ENCODE results near the gene CCDC51. TPM values are rescaled to one million over a fixed set of nuclear protein-coding genes. Genes with fewer than 3 reads are reported as not detected.

The CCDC51 gene
- total and polyA plus RNA-seq, 2 of the 13 experiments (the other 11 are each of a cell fraction or from before 2014, with no cell fraction given), result 18.1 to 29.4 TPM

DNA sequence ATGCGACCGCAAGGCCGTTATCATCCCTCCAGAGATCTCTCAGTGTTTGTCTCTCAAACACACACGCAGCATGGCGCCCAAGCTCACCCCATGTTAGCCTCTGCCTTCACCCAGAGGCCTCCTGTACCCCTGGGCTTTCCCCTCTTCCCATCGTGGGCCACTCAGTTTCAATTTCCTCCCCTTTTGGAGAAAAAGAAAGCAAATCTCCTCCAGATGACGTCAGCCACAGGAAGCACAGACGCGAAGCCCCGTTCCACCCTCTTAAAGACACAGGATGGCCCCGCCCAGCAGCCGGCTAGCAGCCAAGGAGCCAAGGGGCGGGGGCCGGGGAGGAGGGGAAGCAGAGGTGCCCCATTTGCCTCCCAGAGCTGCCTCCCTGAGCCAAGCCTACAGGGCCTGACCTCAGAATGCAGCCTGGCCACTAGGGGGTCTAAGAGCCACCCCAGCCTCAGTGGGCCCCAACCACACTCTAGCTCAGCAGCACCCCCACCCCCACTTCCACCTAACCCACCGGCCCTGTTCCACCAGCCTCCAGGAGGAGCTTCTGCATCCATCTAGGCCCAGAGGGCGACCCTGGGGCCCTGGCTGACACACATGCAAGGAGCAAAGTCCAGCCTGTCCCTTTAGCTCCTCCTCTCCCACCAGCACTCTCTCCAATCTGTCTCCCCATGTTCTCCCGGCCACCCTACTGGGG, 33.2 kb upstream of the CCDC51 start (continued):
- TF ChIP-seq, protein P1, sequence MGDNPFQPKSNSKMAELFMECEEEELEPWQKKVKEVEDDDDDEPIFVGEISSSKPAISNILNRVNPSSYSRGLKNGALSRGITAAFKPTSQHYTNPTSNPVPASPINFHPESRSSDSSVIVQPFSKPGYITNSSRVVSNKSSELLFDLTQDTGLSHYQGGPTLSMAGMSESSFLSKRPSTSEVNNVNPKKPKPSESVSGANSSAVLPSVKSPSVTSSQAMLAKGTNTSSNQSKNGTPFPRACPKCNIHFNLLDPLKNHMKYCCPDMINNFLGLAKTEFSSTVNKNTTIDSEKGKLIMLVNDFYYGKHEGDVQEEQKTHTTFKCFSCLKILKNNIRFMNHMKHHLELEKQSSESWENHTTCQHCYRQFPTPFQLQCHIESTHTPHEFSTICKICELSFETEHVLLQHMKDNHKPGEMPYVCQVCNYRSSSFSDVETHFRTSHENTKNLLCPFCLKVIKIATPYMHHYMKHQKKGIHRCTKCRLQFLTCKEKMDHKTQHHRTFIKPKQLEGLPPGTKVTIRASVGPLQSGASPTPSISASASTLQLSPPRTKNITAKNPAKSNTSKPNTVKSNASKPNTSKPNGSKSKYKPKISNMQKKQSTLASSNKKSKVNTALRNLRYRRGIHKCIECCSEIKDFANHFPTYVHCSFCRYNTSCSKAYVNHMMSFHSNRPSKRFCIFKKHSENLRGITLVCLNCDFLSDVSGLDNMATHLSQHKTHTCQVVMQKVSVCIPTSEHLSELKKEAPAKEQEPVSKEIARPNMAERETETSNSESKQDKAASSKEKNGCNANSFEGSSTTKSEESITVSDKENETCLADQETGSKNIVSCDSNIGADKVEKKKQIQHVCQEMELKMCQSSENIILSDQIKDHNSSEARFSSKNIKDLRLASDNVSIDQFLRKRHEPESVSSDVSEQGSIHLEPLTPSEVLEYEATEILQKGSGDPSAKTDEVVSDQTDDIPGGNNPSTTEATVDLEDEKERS (CRISPR knock-in tag; IDR thresholded peaks at IDR 0.05), result no peak
- peak; percentile 72 for TF ChIP-seq CBFB (CRISPR knock-in tag; IDR thresholded peaks at IDR 0.05)
- TF ChIP-seq ZNF260 (CRISPR knock-in tag; IDR thresholded peaks at IDR 0.05; ENCODE audit: borderline replicate concordance, low read depth), result no peak
- no peak for TF ChIP-seq ZNF703 (CRISPR knock-in tag; IDR thresholded peaks at IDR 0.05; ENCODE audit: borderline replicate concordance)
- TF ChIP-seq STAT5B (CRISPR knock-in tag; IDR thresholded peaks at IDR 0.05), result 0 out of 2 replicates have a peak, but pooled peaks have one; percentile 17
- TF ChIP-seq RARG (CRISPR knock-in tag; IDR thresholded peaks at IDR 0.05; ENCODE audit: low read depth), result no peak
- TF ChIP-seq ZNF329 (CRISPR knock-in tag; IDR thresholded peaks at IDR 0.05; ENCODE audit: low read depth), result no peak; the same call in 1 of the 2 replicates
- peak; percentile 89; the same call in 1 of the 2 replicates for TF ChIP-seq YEATS4 (CRISPR knock-in tag; IDR thresholded peaks at IDR 0.05; ENCODE audit: borderline replicate concordance)
- peak; percentile 96 for TF ChIP-seq HNF4G (IDR thresholded peaks at IDR 0.05; ENCODE audit: borderline replicate concordance, low read depth, low read length)
- TF ChIP-seq HNF4G (CRISPR knock-in tag; IDR thresholded peaks at IDR 0.05; ENCODE audit: borderline replicate concordance, low read depth), result peak; percentile 95
- TF ChIP-seq ZNF225 (CRISPR knock-in tag; IDR thresholded peaks at IDR 0.05), result no peak; the same call in 1 of the 2 replicates
- TF ChIP-seq PPARG (CRISPR knock-in tag; conservative IDR thresholded peaks at IDR 0.05), result 0 out of 2 replicates have a peak, but pooled peaks have one; percentile 23
- no peak for TF ChIP-seq U2AF2 (IDR thresholded peaks at IDR 0.05; ENCODE audit: low read depth, low read length)
- TF ChIP-seq, protein P2, sequence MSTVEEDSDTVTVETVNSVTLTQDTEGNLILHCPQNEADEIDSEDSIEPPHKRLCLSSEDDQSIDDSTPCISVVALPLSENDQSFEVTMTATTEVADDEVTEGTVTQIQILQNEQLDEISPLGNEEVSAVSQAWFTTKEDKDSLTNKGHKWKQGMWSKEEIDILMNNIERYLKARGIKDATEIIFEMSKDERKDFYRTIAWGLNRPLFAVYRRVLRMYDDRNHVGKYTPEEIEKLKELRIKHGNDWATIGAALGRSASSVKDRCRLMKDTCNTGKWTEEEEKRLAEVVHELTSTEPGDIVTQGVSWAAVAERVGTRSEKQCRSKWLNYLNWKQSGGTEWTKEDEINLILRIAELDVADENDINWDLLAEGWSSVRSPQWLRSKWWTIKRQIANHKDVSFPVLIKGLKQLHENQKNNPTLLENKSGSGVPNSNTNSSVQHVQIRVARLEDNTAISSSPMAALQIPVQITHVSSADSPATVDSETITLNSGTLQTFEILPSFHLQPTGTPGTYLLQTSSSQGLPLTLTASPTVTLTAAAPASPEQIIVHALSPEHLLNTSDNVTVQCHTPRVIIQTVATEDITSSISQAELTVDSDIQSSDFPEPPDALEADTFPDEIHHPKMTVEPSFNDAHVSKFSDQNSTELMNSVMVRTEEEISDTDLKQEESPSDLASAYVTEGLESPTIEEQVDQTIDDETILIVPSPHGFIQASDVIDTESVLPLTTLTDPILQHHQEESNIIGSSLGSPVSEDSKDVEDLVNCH (CRISPR knock-in tag; IDR thresholded peaks at IDR 0.05), result no peak
- peak; percentile 69 for TF ChIP-seq BHLHE40 (IDR thresholded peaks at IDR 0.05; ENCODE audit: low read length)
- TF ChIP-seq ARNTL (CRISPR knock-in tag; IDR thresholded peaks at IDR 0.05), result no peak; the same call in 1 of the 2 replicates
- peak; percentile 24 for TF ChIP-seq ZEB1 (IDR thresholded peaks at IDR 0.05; ENCODE audit: insufficient replicate concordance, low read depth)
- no peak; the same call in 1 of the 2 replicates for TF ChIP-seq RNF2 (conservative IDR thresholded peaks at IDR 0.05; ENCODE audit: low read depth)
- TF ChIP-seq, protein P3, sequence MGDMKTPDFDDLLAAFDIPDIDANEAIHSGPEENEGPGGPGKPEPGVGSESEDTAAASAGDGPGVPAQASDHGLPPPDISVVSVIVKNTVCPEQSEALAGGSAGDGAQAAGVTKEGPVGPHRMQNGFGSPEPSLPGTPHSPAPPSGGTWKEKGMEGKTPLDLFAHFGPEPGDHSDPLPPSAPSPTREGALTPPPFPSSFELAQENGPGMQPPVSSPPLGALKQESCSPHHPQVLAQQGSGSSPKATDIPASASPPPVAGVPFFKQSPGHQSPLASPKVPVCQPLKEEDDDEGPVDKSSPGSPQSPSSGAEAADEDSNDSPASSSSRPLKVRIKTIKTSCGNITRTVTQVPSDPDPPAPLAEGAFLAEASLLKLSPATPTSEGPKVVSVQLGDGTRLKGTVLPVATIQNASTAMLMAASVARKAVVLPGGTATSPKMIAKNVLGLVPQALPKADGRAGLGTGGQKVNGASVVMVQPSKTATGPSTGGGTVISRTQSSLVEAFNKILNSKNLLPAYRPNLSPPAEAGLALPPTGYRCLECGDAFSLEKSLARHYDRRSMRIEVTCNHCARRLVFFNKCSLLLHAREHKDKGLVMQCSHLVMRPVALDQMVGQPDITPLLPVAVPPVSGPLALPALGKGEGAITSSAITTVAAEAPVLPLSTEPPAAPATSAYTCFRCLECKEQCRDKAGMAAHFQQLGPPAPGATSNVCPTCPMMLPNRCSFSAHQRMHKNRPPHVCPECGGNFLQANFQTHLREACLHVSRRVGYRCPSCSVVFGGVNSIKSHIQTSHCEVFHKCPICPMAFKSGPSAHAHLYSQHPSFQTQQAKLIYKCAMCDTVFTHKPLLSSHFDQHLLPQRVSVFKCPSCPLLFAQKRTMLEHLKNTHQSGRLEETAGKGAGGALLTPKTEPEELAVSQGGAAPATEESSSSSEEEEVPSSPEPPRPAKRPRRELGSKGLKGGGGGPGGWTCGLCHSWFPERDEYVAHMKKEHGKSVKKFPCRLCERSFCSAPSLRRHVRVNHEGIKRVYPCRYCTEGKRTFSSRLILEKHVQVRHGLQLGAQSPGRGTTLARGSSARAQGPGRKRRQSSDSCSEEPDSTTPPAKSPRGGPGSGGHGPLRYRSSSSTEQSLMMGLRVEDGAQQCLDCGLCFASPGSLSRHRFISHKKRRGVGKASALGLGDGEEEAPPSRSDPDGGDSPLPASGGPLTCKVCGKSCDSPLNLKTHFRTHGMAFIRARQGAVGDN (CRISPR knock-in tag; IDR thresholded peaks at IDR 0.05), result peak; percentile 96
- TF ChIP-seq REL (CRISPR knock-in tag; conservative IDR thresholded peaks at IDR 0.05), result no peak
- no peak; the same call in 1 of the 2 replicates for TF ChIP-seq NR2F2 (IDR thresholded peaks at IDR 0.05; ENCODE audit: borderline replicate concordance, low read depth)

All from HepG2 (cell line).